Adrenal gland (tissue), 5 donors: ENCODE measurements around the gene ADCY2.

ENCODE experiments used
- CTCF ChIP-seq, 6 experiments: fragments of 450-650 bp in 4 of 6; fragments of 200-600 bp in 2 of 6; sonication (generic) in 1 of 6; IDR thresholded peaks; 1 replicate in 5 of 6; 2 replicates in 1 of 6; pipeline versions ENCODE4 v1.5.1 to v1.8.0; 2016 to 2021; ENCODE audit warnings: antibody characterized with exemption in 6 of 6, mild to moderate bottlenecking in 2 of 6, moderate library complexity in 1 of 6
- POLR2A ChIP-seq, 2 donors: fragments of 450-650 bp; IDR thresholded peaks; one replicate each; pipeline ENCODE4 v1.6.1; 2017; ENCODE audit warnings: antibody characterized with exemption in 2 of 2, mild to moderate bottlenecking in 2 of 2, moderate library complexity in 1 of 2
- donor health status: DM: no; HTN: no; CAD: no.

GRCh38 chr5:7609726-7610125 lies 213.8 kb downstream of the ADCY2 start:
- no peak for TF ChIP-seq POLR2A (IDR thresholded peaks at IDR 0.05)
- no peak for TF ChIP-seq CTCF (IDR thresholded peaks at IDR 0.05)
